H9 (cell line): ENCODE measurements around the gene GFI1B. TPM values are rescaled to one million over a fixed set of nuclear protein-coding genes. Genes with fewer than 3 reads are reported as not detected.

Experiments used
- DNase-seq: peaks from one replicate; pipeline ENCODE4 v3.0.0-alpha.2; 2017
- H2AFZ ChIP-seq: one replicate; pipeline ENCODE4 v1.6.1; 2013; ENCODE audit warnings: mild to moderate bottlenecking, low read length, control low read depth, moderate library complexity
- H2AK5ac ChIP-seq: 2 replicates; pipeline ENCODE4 v1.6.1; 2013; ENCODE audit warnings: low read length, control low read depth, mixed read lengths; ENCODE audit not compliant: insufficient read length
- H2BK120ac ChIP-seq: one replicate; pipeline ENCODE4 v1.6.1; 2013; ENCODE audit warnings: low read depth, mild to moderate bottlenecking, low read length, control low read depth, inconsistent platforms; ENCODE audit not compliant: poor library complexity, severe bottlenecking
- H2BK12ac ChIP-seq: 2 replicates; pipeline ENCODE4 v1.6.1; 2013; ENCODE audit warnings: low read length, control low read depth, mixed read lengths, low read depth; ENCODE audit not compliant: insufficient read length
- H2BK15ac ChIP-seq: 2 replicates; pipeline ENCODE4 v1.6.1; 2013; ENCODE audit warnings: low read depth, low read length, control low read depth
- H2BK20ac ChIP-seq: one replicate; pipeline ENCODE4 v1.6.1; 2013; ENCODE audit warnings: low read depth, mild to moderate bottlenecking, low read length, control low read depth, inconsistent platforms; ENCODE audit not compliant: poor library complexity, severe bottlenecking
- H2BK5ac ChIP-seq: 2 replicates; pipeline ENCODE4 v1.6.1; 2013; ENCODE audit warnings: low read length, control low read depth, mixed read lengths; ENCODE audit not compliant: insufficient read length
- H3K14ac ChIP-seq: 2 replicates; pipeline ENCODE4 v1.6.1; 2013; ENCODE audit warnings: low read length, control low read depth; ENCODE audit not compliant: insufficient read depth
- H3K18ac ChIP-seq: 2 replicates; pipeline ENCODE4 v1.6.1; 2013; ENCODE audit warnings: low read depth, mild to moderate bottlenecking, mixed read lengths, low read length, control low read depth; ENCODE audit not compliant: insufficient read length
- H3K23ac ChIP-seq: 2 replicates; pipeline ENCODE4 v1.6.1; 2013; ENCODE audit warnings: low read length, control low read depth, mixed read lengths, low read depth; ENCODE audit not compliant: insufficient read length
- H3K23me2 ChIP-seq: 2 replicates; pipeline ENCODE4 v1.6.1; 2013; ENCODE audit warnings: low read depth, mild to moderate bottlenecking, mixed read lengths, low read length, control low read depth; ENCODE audit not compliant: insufficient read length, poor library complexity, severe bottlenecking
- H3K27ac ChIP-seq: 2 replicates; pipeline ENCODE4 v1.5.1; 2013; ENCODE audit warnings: low read length, control low read depth, mixed read lengths, low read depth; ENCODE audit not compliant: insufficient read length
- H3K27me3 ChIP-seq: 2 replicates; pipeline ENCODE4 v1.6.1; 2013; ENCODE audit warnings: low read length, control low read depth, inconsistent platforms; ENCODE audit not compliant: insufficient read depth
- H3K4ac ChIP-seq: 2 replicates; pipeline ENCODE4 v1.6.1; 2013; ENCODE audit warnings: low read depth, mild to moderate bottlenecking, control low read depth, inconsistent platforms, low read length, moderate library complexity
- H3K4me1 ChIP-seq: 2 replicates; pipeline ENCODE4 v1.6.1; 2013; ENCODE audit warnings: low read length, control low read depth, inconsistent platforms; ENCODE audit not compliant: insufficient read depth
- H3K4me2 ChIP-seq: 2 replicates; pipeline ENCODE4 v1.6.1; 2013; ENCODE audit warnings: low read length, control low read depth, mixed read lengths; ENCODE audit not compliant: insufficient read length, insufficient read depth
- H3K56ac ChIP-seq: 2 replicates; pipeline ENCODE4 v1.6.1; 2013; ENCODE audit warnings: low read depth, mild to moderate bottlenecking, mixed read lengths, low read length, control low read depth; ENCODE audit not compliant: insufficient read length
- H3K79me1 ChIP-seq: 2 replicates; pipeline ENCODE4 v1.6.1; 2013; ENCODE audit warnings: low read depth, mild to moderate bottlenecking, moderate library complexity, low read length, control low read depth, inconsistent platforms; ENCODE audit not compliant: insufficient read depth, poor library complexity, severe bottlenecking
- H3K79me2 ChIP-seq: 2 replicates; pipeline ENCODE4 v1.6.1; 2013; ENCODE audit warnings: low read length, control low read depth, inconsistent platforms; ENCODE audit not compliant: insufficient read depth
- H3K9ac ChIP-seq: 2 replicates; pipeline ENCODE4 v1.6.1; 2013; ENCODE audit warnings: low read length, control low read depth, mixed read lengths; ENCODE audit not compliant: insufficient read length; ENCODE audit errors: extremely low read depth
- H3K9me3 ChIP-seq: one replicate; pipeline ENCODE4 v1.6.1; 2013; ENCODE audit warnings: low read depth, low read length, inconsistent platforms; ENCODE audit not compliant: control insufficient read depth
- H3T11ph ChIP-seq: one replicate; pipeline ENCODE4 v1.6.1; 2013; ENCODE audit warnings: mild to moderate bottlenecking, low read length, control low read depth, inconsistent platforms
- H4K20me1 ChIP-seq: one replicate; pipeline ENCODE4 v1.6.1; 2013; ENCODE audit not compliant: control insufficient read depth, insufficient read length, insufficient read depth
- H4K5ac ChIP-seq: 2 replicates; pipeline ENCODE4 v1.6.1; 2013; ENCODE audit warnings: low read depth, mild to moderate bottlenecking, mixed read lengths, low read length, control low read depth; ENCODE audit not compliant: insufficient read length
- H4K8ac ChIP-seq: replicated peaks from 2 replicates; pipeline ENCODE4 v1.6.1; 2013; ENCODE audit warnings: low read length, control low read depth, mixed read lengths, low read depth; ENCODE audit not compliant: insufficient read length
- H4K91ac ChIP-seq: 2 replicates; pipeline ENCODE4 v1.6.1; 2013; ENCODE audit warnings: low read depth, mild to moderate bottlenecking, moderate library complexity, mixed read lengths, low read length, control low read depth; ENCODE audit not compliant: insufficient read length
- H3K27ac Mint-ChIP-seq, 3 experiments: 2 replicates in 2 of 3; 3 replicates in 1 of 3; pipeline ENCODE4 v1.8.0; 2020 to 2021; ENCODE audit warnings: mixed read lengths in 3 of 3, mild to moderate bottlenecking in 1 of 3, moderate library complexity in 1 of 3
- H3K27me3 Mint-ChIP-seq: 2 replicates; pipeline ENCODE4 v1.8.0; 2021; ENCODE audit warnings: low read depth, mild to moderate bottlenecking, moderate library complexity, mixed read lengths
- H3K36me3 Mint-ChIP-seq, 3 experiments: 2 replicates in 2 of 3; 3 replicates in 1 of 3; pipeline ENCODE4 v1.8.0; 2020 to 2021; ENCODE audit warnings: low read depth in 3 of 3, mixed read lengths in 3 of 3; ENCODE audit not compliant: insufficient read depth in 1 of 3
- H3K4me1 Mint-ChIP-seq, 2 experiments: 2 replicates each; pipeline ENCODE4 v1.8.0; 2020; ENCODE audit warnings: mixed read lengths in 2 of 2
- H3K4me3 Mint-ChIP-seq, 2 experiments: 2 replicates in 1 of 2; 3 replicates in 1 of 2; pipeline ENCODE4 v1.8.0; 2020 to 2021; ENCODE audit warnings: mild to moderate bottlenecking in 2 of 2, mixed read lengths in 2 of 2, moderate library complexity in 1 of 2
- H3K9me3 Mint-ChIP-seq, 2 experiments: 2 replicates in 1 of 2; 3 replicates in 1 of 2; pipeline ENCODE4 v1.8.0; 2020; ENCODE audit warnings: mild to moderate bottlenecking in 2 of 2, mixed read lengths in 2 of 2, moderate library complexity in 1 of 2
- WGBS: extraction: QIAGEN DNeasy Blood & Tissue Kit; methylation state at CpG from one replicate; pipeline ENCODE4 v1.1.7; 2013; ENCODE audit warnings: missing lambda C conversion rate, low lambda C conversion rate, mixed read lengths; ENCODE audit not compliant: insufficient read length; ENCODE audit errors: extremely low coverage; 5-methylcytosine and 5-hydroxymethylcytosine counted together
- total RNA-seq: library from RNA; stranded (reverse); gene quantifications from 2 replicates; pipeline ENCODE4 v1.2.1, GENCODE V29; 2021
- TF ChIP-seq, protein P1 (sequence below): fragments of 200-600 bp; sonication (generic); conservative IDR thresholded peaks from 3 replicates; pipeline ENCODE4 v1.8.0; 2021; ENCODE audit warnings: antibody characterized with exemption, mild to moderate bottlenecking

GFI1B gene
- total RNA-seq, 1 experiment from 2014 or later, result not detected

DNA sequence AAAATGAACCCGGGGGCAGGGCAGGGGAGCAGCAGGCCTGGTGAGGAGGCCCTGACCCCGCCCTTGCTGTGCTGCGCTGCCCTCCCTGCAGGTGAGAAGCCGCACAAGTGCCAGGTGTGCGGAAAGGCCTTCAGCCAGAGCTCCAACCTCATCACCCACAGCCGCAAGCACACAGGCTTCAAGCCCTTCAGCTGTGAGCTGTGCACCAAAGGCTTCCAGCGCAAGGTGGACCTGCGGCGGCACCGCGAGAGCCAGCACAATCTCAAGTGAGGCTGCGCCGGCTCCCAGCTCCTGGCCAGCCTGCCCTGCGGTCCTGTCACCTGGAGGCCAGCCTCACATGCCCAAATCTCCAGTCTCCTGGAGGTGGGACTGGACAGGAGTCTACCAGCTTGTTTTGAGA, 12.3 kb downstream of the GFI1B start:
- H4K5ac ChIP-seq, result no peak overlapping the region
- H3K18ac ChIP-seq, result no peak overlapping the region
- H2BK15ac ChIP-seq, result no peak overlapping the region
- no peak overlapping the region for H4K91ac ChIP-seq
- no peak overlapping the region for H2BK5ac ChIP-seq
- H3K27ac ChIP-seq, result no peak overlapping the region
- no peaks in the 10 kb centered on the region for H3K23me2 ChIP-seq
- no peak overlapping the region for H3K4ac ChIP-seq
- Mint-ChIP-seq H3K4me3 (no peak overlapping the region), H3K9me3 (peaks cover 0 to 6% of the 10 kb centered on the region in 2 experiments; a peak in 3 of 5 replicates), H3K27ac (no peak overlapping the region), H3K4me1 (peaks cover 14 to 21% of the 10 kb centered on the region in 2 experiments), H3K27me3 (peaks cover 61% of the 10 kb centered on the region), H3K36me3 (no peaks in the 10 kb centered on the region)
- no peaks in the 10 kb centered on the region for H3K9me3 ChIP-seq
- no peaks in the 10 kb centered on the region for H4K20me1 ChIP-seq
- DNase-seq, result no peak
- H3K9ac ChIP-seq, result no peak overlapping the region
- no peak overlapping the region for H4K8ac ChIP-seq
- no peaks in the 10 kb centered on the region for H3K79me1 ChIP-seq
- no peak overlapping the region for H3K56ac ChIP-seq
- no peak overlapping the region for H2BK20ac ChIP-seq
- no peak overlapping the region for H2AFZ ChIP-seq
- no peak overlapping the region for H3K23ac ChIP-seq
- no peak overlapping the region; the same call in 1 of the 2 replicates for H3K14ac ChIP-seq
- H3T11ph ChIP-seq, result no peak overlapping the region
- H2BK120ac ChIP-seq, result no peak overlapping the region
- WGBS, result no CpG with 5 or more reads among the region's 14 CpGs
- no peaks in the 10 kb centered on the region for H3K79me2 ChIP-seq
- H2BK12ac ChIP-seq, result no peak overlapping the region
- TF ChIP-seq, protein P1, sequence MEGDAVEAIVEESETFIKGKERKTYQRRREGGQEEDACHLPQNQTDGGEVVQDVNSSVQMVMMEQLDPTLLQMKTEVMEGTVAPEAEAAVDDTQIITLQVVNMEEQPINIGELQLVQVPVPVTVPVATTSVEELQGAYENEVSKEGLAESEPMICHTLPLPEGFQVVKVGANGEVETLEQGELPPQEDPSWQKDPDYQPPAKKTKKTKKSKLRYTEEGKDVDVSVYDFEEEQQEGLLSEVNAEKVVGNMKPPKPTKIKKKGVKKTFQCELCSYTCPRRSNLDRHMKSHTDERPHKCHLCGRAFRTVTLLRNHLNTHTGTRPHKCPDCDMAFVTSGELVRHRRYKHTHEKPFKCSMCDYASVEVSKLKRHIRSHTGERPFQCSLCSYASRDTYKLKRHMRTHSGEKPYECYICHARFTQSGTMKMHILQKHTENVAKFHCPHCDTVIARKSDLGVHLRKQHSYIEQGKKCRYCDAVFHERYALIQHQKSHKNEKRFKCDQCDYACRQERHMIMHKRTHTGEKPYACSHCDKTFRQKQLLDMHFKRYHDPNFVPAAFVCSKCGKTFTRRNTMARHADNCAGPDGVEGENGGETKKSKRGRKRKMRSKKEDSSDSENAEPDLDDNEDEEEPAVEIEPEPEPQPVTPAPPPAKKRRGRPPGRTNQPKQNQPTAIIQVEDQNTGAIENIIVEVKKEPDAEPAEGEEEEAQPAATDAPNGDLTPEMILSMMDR, result no peak
- no peaks in the 10 kb centered on the region for H3K27me3 ChIP-seq
- peaks cover 3% of the 10 kb centered on the region; the same call in 1 of the 2 replicates for H3K4me1 ChIP-seq
- H3K4me2 ChIP-seq, result no peak overlapping the region
- H2AK5ac ChIP-seq, result no peak overlapping the region
